T-helper 2 cell treated with Interferon-gamma antibody and Interleukin-4, amounts not matched to agents 5 μg/mL and 100 μg/mL, for 36 hours (primary cell): ENCODE data around the gene RELL1.

Source experiments
- DNase-seq: peaks from one replicate; pipeline ENCODE4 v3.0.0; 2021; ENCODE audit warnings: low spot score
- H3K27ac Mint-ChIP-seq: one replicate; pipeline ENCODE4 v1.8.0; 2021; ENCODE audit warnings: mild to moderate bottlenecking, mixed read lengths
- H3K27me3 Mint-ChIP-seq: one replicate; pipeline ENCODE4 v1.8.0; 2021; ENCODE audit warnings: low read depth, mixed read lengths
- H3K36me3 Mint-ChIP-seq: one replicate; pipeline ENCODE4 v1.8.0; 2021; ENCODE audit warnings: low read depth, mixed read lengths
- H3K4me1 Mint-ChIP-seq: one replicate; pipeline ENCODE4 v1.8.0; 2021; ENCODE audit warnings: low read depth, mixed read lengths
- H3K4me3 Mint-ChIP-seq: one replicate; pipeline ENCODE4 v1.8.0; 2022; ENCODE audit warnings: mild to moderate bottlenecking, moderate library complexity, mixed read lengths
- H3K9me3 Mint-ChIP-seq: one replicate; pipeline ENCODE4 v1.8.0; 2021; ENCODE audit warnings: mixed read lengths

RELL1 gene

GRCh38 chr4:37666625-37667071 is 19.5 kb downstream of the RELL1 start:
- peak overlapping the region; percentile 44 for H3K4me3 Mint-ChIP-seq
- peak overlapping the region; percentile 4 for H3K27ac Mint-ChIP-seq
- no peaks in the 10 kb centered on the region for H3K9me3 Mint-ChIP-seq
- H3K27me3 Mint-ChIP-seq: no peaks in the 10 kb centered on the region
- H3K4me1 Mint-ChIP-seq: peaks cover 49% of the 10 kb centered on the region
- DNase-seq: peak; percentile 28
- peaks cover 11% of the 10 kb centered on the region for H3K36me3 Mint-ChIP-seq

GRCh38 chr4:37665333-37666320 is 20.5 kb downstream of the RELL1 start:
- Mint-ChIP-seq H3K36me3 (peaks cover 10% of the 10 kb centered on the region), H3K4me3 (no peak overlapping the region), H3K27me3 (no peaks in the 10 kb centered on the region), H3K27ac (no peak overlapping the region), H3K9me3 (no peaks in the 10 kb centered on the region), H3K4me1 (peaks cover 43% of the 10 kb centered on the region)
- no peak for DNase-seq

- H3K9me3 Mint-ChIP-seq: no peaks in the 10 kb centered on the region
- H3K27me3 Mint-ChIP-seq: no peaks in the 10 kb centered on the region
- no peak overlapping the region for H3K27ac Mint-ChIP-seq
- H3K4me3 Mint-ChIP-seq: no peak overlapping the region
- H3K4me1 Mint-ChIP-seq: peaks cover 44% of the 10 kb centered on the region
- peaks cover 18% of the 10 kb centered on the region for H3K36me3 Mint-ChIP-seq
- DNase-seq: no peak
These were observed 21.5 kb downstream of the RELL1 start for GRCh38 chr4:37664696-37665095.

- no peaks in the 10 kb centered on the region for H3K9me3 Mint-ChIP-seq
- peaks cover 28% of the 10 kb centered on the region for H3K36me3 Mint-ChIP-seq
- no peak overlapping the region for H3K4me3 Mint-ChIP-seq
- H3K27me3 Mint-ChIP-seq: no peaks in the 10 kb centered on the region
- H3K27ac Mint-ChIP-seq: no peak overlapping the region
- H3K4me1 Mint-ChIP-seq: peaks cover 51% of the 10 kb centered on the region
- DNase-seq: no peak
These were observed 22.6 kb downstream of the RELL1 start for GRCh38 chr4:37663552-37663951.

- DNase-seq: no peak
- Mint-ChIP-seq H3K27me3 (no peaks in the 10 kb centered on the region), H3K4me3 (no peak overlapping the region), H3K36me3 (peaks cover 33% of the 10 kb centered on the region), H3K4me1 (peaks cover 51% of the 10 kb centered on the region), H3K27ac (no peak overlapping the region), H3K9me3 (peaks cover 3% of the 10 kb centered on the region)
These were observed 23.2 kb downstream of the RELL1 start for GRCh38 chr4:37662861-37663390.

- DNase-seq: no peak
- peaks cover 45% of the 10 kb centered on the region for H3K4me1 Mint-ChIP-seq
- H3K9me3 Mint-ChIP-seq: peaks cover 10% of the 10 kb centered on the region
- H3K36me3 Mint-ChIP-seq: peaks cover 36% of the 10 kb centered on the region
- no peak overlapping the region for H3K27ac Mint-ChIP-seq
- H3K4me3 Mint-ChIP-seq: no peak overlapping the region
- no peaks in the 10 kb centered on the region for H3K27me3 Mint-ChIP-seq
These were observed 23.9 kb downstream of the RELL1 start for GRCh38 chr4:37662251-37662650.

- Mint-ChIP-seq H3K27me3 (no peaks in the 10 kb centered on the region), H3K36me3 (peaks cover 38% of the 10 kb centered on the region), H3K4me1 (peaks cover 40% of the 10 kb centered on the region), H3K4me3 (no peak overlapping the region), H3K9me3 (peaks cover 13% of the 10 kb centered on the region), H3K27ac (no peak overlapping the region)
- no peak for DNase-seq
These were observed 24.4 kb downstream of the RELL1 start for GRCh38 chr4:37661772-37662171.

GRCh38 chr4:37659696-37660095 is 26.5 kb downstream of the RELL1 start:
- H3K36me3 Mint-ChIP-seq: peaks cover 49% of the 10 kb centered on the region
- no peak overlapping the region for H3K4me3 Mint-ChIP-seq
- H3K4me1 Mint-ChIP-seq: peaks cover 22% of the 10 kb centered on the region
- DNase-seq: no peak
- no peaks in the 10 kb centered on the region for H3K27me3 Mint-ChIP-seq
- no peak overlapping the region for H3K27ac Mint-ChIP-seq
- H3K9me3 Mint-ChIP-seq: peaks cover 30% of the 10 kb centered on the region

- DNase-seq: no peak
- H3K27ac Mint-ChIP-seq: no peak overlapping the region
- no peak overlapping the region for H3K4me3 Mint-ChIP-seq
- peaks cover 29% of the 10 kb centered on the region for H3K4me1 Mint-ChIP-seq
- H3K9me3 Mint-ChIP-seq: peaks cover 39% of the 10 kb centered on the region
- H3K27me3 Mint-ChIP-seq: no peaks in the 10 kb centered on the region
- H3K36me3 Mint-ChIP-seq: peaks cover 57% of the 10 kb centered on the region
These were observed 29.5 kb downstream of the RELL1 start for GRCh38 chr4:37656649-37657048.

- DNase-seq: no peak
- Mint-ChIP-seq H3K4me3 (no peak overlapping the region), H3K4me1 (peaks cover 14% of the 10 kb centered on the region), H3K36me3 (peaks cover 49% of the 10 kb centered on the region), H3K9me3 (peaks cover 39% of the 10 kb centered on the region), H3K27me3 (no peaks in the 10 kb centered on the region), H3K27ac (no peak overlapping the region)
These were observed 32.6 kb downstream of the RELL1 start for GRCh38 chr4:37653601-37654000.

- peaks cover 50% of the 10 kb centered on the region for H3K36me3 Mint-ChIP-seq
- H3K27ac Mint-ChIP-seq: no peak overlapping the region
- no peak for DNase-seq
- peaks cover 14% of the 10 kb centered on the region for H3K4me1 Mint-ChIP-seq
- H3K9me3 Mint-ChIP-seq: peaks cover 36% of the 10 kb centered on the region
- H3K27me3 Mint-ChIP-seq: no peaks in the 10 kb centered on the region
- no peak overlapping the region for H3K4me3 Mint-ChIP-seq
These were observed 33.2 kb downstream of the RELL1 start for GRCh38 chr4:37652747-37653527.

GRCh38 chr4:37651781-37652377 is 34.3 kb downstream of the RELL1 start:
- no peak for DNase-seq
- peaks cover 49% of the 10 kb centered on the region for H3K36me3 Mint-ChIP-seq
- H3K27ac Mint-ChIP-seq: no peak overlapping the region
- no peak overlapping the region for H3K4me3 Mint-ChIP-seq
- no peaks in the 10 kb centered on the region for H3K27me3 Mint-ChIP-seq
- peaks cover 14% of the 10 kb centered on the region for H3K4me1 Mint-ChIP-seq
- H3K9me3 Mint-ChIP-seq: peaks cover 27% of the 10 kb centered on the region

GRCh38 chr4:37650481-37650880 is 35.7 kb downstream of the RELL1 start:
- Mint-ChIP-seq H3K27me3 (no peaks in the 10 kb centered on the region), H3K4me1 (peaks cover 14% of the 10 kb centered on the region), H3K4me3 (no peak overlapping the region), H3K27ac (no peak overlapping the region), H3K36me3 (peaks cover 46% of the 10 kb centered on the region), H3K9me3 (peaks cover 13% of the 10 kb centered on the region)
- DNase-seq: no peak
